SH-SY5Y (cell line): ENCODE results near the gene HSD11B1L.

Source experiments
- GATA2 ChIP-seq: IDR thresholded peaks from 2 replicates; pipeline ENCODE4 v1.6.1; 2011; ENCODE audit warnings: mild to moderate bottlenecking, low read depth, low read length
- GATA3 ChIP-seq: IDR thresholded peaks from 2 replicates; pipeline ENCODE4 v1.6.1; 2011; ENCODE audit warnings: low read depth, mild to moderate bottlenecking, low read length, moderate library complexity

- TF ChIP-seq GATA2 (no peak), GATA3 (no peak)
These were observed 48.2 kb upstream of the HSD11B1L start for GRCh38 chr19:5632657-5633056.
